Measurements from ENCODE around the gene B4GALT5. TPM values are rescaled to one million over a fixed set of nuclear protein-coding genes. Genes with fewer than 3 reads are reported as not detected.

Gene B4GALT5
- total RNA-seq, 1 experiment from 2014 or later = 77.0 TPM

DNA sequence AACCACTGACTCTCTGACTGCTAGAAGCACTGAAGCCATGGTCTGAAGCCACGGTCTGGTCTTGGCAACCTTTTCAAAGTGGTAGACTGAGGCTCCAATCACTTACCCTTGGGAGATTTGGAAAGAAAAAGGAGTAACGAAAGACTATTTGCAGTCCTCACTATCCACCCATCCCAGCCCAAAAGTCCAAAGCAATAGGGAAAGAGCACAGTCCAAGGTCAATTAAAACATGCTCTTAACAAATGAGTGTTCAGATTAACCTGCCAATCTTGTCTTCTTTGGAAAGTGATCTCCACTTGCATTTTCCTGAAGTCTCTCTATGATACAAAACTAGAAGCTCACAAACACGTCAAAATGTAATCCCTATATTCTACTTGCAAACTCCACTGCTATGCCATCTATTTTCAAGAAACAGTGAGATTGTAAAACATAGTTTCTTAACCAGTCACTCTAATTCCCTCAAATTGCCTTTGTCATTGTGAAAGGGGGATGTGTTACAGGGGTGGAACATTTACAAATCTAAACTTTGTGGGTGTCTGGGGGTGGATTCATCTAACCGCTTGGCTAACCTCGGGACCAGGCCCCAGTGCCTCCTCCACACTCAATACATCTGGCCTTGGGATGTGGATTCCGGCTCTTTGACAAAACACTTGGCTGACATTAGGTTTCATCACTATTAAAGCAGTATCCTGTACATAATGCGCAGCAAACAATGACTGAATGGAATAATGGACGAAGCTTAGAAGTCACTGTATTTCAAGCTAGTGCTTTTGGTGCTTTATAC, 56.4 kb downstream of the B4GALT5 start:
- WGBS (ENCODE audit: extremely low coverage, insufficient read length, low lambda C conversion rate) = no CpG with 5 or more reads among the region's 8 CpGs
- Histone ChIP-seq H3K9me3 (ENCODE audit: control insufficient read depth, low read depth, low read length) (no peaks in the 10 kb centered on the region), H3K79me2 (ENCODE audit: insufficient read depth, low read length) (peaks cover 36% of the 10 kb centered on the region), H2BK120ac (ENCODE audit: low read depth, low read length, poor library complexity, severe bottlenecking) (no peak overlapping the region), H4K8ac (replicated peaks; ENCODE audit: insufficient read length, low read depth, low read length) (no peak overlapping the region), H3K79me1 (ENCODE audit: insufficient read depth, low read depth, low read length, poor library complexity, severe bottlenecking) (peaks cover 6% of the 10 kb centered on the region), H2BK20ac (ENCODE audit: low read depth, low read length, poor library complexity, severe bottlenecking) (no peak overlapping the region), H2AFZ (ENCODE audit: low read length) (no peak overlapping the region), H2BK15ac (ENCODE audit: low read depth, low read length) (no peak overlapping the region), H3K27me3 (ENCODE audit: insufficient read depth, low read length) (no peaks in the 10 kb centered on the region), H3K4me1 (ENCODE audit: insufficient read depth, low read length) (peaks cover 14% of the 10 kb centered on the region), H2BK5ac (ENCODE audit: insufficient read length, low read length) (no peak overlapping the region), H3K23me2 (ENCODE audit: insufficient read length, low read depth, low read length, poor library complexity, severe bottlenecking) (no peaks in the 10 kb centered on the region), H3K23ac (ENCODE audit: insufficient read length, low read depth, low read length) (no peak overlapping the region), H3K4me2 (ENCODE audit: insufficient read depth, insufficient read length, low read length) (no peak overlapping the region), H2BK12ac (ENCODE audit: insufficient read length, low read depth, low read length) (no peak overlapping the region), H3K9ac (ENCODE audit: extremely low read depth, insufficient read length, low read length) (no peak overlapping the region), H4K5ac (ENCODE audit: insufficient read length, low read depth, low read length) (no peak overlapping the region), H3K14ac (ENCODE audit: insufficient read depth, low read length) (no peak overlapping the region), H4K20me1 (ENCODE audit: control insufficient read depth, insufficient read depth, insufficient read length) (no peaks in the 10 kb centered on the region), H3K27ac (ENCODE audit: insufficient read length, low read depth, low read length) (no peak overlapping the region), H3K56ac (ENCODE audit: insufficient read length, low read depth, low read length) (no peak overlapping the region), H3T11ph (ENCODE audit: low read length) (no peak overlapping the region), H2AK5ac (ENCODE audit: insufficient read length, low read length) (no peak overlapping the region), H3K18ac (ENCODE audit: insufficient read length, low read depth, low read length) (no peak overlapping the region), H3K4ac (ENCODE audit: low read depth, low read length) (no peak overlapping the region), H4K91ac (ENCODE audit: insufficient read length, low read depth, low read length) (no peak overlapping the region)
- no peaks in the 10 kb centered on the region for H3K9me3 Mint-ChIP-seq
- TF ChIP-seq, protein P1, sequence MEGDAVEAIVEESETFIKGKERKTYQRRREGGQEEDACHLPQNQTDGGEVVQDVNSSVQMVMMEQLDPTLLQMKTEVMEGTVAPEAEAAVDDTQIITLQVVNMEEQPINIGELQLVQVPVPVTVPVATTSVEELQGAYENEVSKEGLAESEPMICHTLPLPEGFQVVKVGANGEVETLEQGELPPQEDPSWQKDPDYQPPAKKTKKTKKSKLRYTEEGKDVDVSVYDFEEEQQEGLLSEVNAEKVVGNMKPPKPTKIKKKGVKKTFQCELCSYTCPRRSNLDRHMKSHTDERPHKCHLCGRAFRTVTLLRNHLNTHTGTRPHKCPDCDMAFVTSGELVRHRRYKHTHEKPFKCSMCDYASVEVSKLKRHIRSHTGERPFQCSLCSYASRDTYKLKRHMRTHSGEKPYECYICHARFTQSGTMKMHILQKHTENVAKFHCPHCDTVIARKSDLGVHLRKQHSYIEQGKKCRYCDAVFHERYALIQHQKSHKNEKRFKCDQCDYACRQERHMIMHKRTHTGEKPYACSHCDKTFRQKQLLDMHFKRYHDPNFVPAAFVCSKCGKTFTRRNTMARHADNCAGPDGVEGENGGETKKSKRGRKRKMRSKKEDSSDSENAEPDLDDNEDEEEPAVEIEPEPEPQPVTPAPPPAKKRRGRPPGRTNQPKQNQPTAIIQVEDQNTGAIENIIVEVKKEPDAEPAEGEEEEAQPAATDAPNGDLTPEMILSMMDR (conservative IDR thresholded peaks at IDR 0.05) = no peak
- no peaks in the 10 kb centered on the region for H3K27me3 Mint-ChIP-seq (ENCODE audit: low read depth)
- H3K4me1 Mint-ChIP-seq = peaks cover 5 to 8% of the 10 kb centered on the region in 2 experiments
- H3K27ac Mint-ChIP-seq = peak overlapping the region; percentile 2 to 71 (median 17); a peak in 5 of 7 replicates
- no peak for DNase-seq
- H3K4me3 Mint-ChIP-seq = no peak overlapping the region
- peaks cover 18 to 43% (median 35%) of the 10 kb centered on the region in 3 experiments; a peak in 6 of 7 replicates for H3K36me3 Mint-ChIP-seq (ENCODE audit: insufficient read depth in 1 of 3, low read depth in 3 of 3)
